Astrocyte of the spinal cord (primary cell): Measurements from ENCODE around the gene CDH5.

Source experiments
- DNase-seq: peaks from one replicate; pipeline ENCODE4 v3.0.0; 2011; ENCODE audit warnings: low read depth, low spot score
- H3K4me3 ChIP-seq: 2 replicates; pipeline ENCODE4 v1.5.1; 2011; ENCODE audit warnings: low read depth, mild to moderate bottlenecking, low read length, moderate library complexity
- in situ Hi-C: cut with HindIII; loops from 2 replicates; pipeline ENCODE4 v1.10.0; 2017; ENCODE audit warnings: low sequenced_read_pairs
- TF ChIP-seq, protein P1 (sequence below): IDR thresholded peaks from 2 replicates; pipeline ENCODE4 v1.5.1; 2012; ENCODE audit warnings: low read depth, mild to moderate bottlenecking, low read length, inconsistent platforms

CDH5 gene

DNA sequence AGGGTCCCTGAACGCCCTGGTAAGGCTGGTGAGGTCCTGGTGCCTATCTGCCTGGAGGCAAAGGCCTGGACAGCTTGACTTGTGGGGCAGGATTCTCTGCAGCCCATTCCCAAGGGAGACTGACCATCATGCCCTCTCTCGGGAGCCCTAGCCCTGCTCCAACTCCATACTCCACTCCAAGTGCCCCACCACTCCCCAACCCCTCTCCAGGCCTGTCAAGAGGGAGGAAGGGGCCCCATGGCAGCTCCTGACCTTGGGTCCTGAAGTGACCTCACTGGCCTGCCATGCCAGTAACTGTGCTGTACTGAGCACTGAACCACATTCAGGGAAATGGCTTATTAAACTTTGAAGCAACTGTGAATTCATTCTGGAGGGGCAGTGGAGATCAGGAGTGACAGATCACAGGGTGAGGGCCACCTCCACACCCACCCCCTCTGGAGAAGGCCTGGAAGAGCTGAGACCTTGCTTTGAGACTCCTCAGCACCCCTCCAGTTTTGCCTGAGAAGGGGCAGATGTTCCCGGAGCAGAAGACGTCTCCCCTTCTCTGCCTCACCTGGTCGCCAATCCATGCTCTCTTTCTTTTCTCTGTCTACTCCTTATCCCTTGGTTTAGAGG, 37.1 kb downstream of the CDH5 start:
- no peak for DNase-seq
- TF ChIP-seq, protein P1, sequence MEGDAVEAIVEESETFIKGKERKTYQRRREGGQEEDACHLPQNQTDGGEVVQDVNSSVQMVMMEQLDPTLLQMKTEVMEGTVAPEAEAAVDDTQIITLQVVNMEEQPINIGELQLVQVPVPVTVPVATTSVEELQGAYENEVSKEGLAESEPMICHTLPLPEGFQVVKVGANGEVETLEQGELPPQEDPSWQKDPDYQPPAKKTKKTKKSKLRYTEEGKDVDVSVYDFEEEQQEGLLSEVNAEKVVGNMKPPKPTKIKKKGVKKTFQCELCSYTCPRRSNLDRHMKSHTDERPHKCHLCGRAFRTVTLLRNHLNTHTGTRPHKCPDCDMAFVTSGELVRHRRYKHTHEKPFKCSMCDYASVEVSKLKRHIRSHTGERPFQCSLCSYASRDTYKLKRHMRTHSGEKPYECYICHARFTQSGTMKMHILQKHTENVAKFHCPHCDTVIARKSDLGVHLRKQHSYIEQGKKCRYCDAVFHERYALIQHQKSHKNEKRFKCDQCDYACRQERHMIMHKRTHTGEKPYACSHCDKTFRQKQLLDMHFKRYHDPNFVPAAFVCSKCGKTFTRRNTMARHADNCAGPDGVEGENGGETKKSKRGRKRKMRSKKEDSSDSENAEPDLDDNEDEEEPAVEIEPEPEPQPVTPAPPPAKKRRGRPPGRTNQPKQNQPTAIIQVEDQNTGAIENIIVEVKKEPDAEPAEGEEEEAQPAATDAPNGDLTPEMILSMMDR = no peak
- in situ Hi-C loops = no loop called here

GRCh38 chr16:66405057-66405783, 38.7 kb downstream of the CDH5 start:
- TF ChIP-seq, protein P1 = no peak
- in situ Hi-C loops = no loop called here
- no peak for DNase-seq
- H3K4me3 ChIP-seq = no peak overlapping the region

More for the DNA sequence above, 37.1 kb downstream of the CDH5 start:
- no peak overlapping the region for H3K4me3 ChIP-seq

GRCh38 chr16:66406534-66407221, 40.2 kb downstream of the CDH5 start:
- TF ChIP-seq, protein P1 = peak; percentile 71
- in situ Hi-C loops = no loop called here
- peak; percentile 61 for DNase-seq
- H3K4me3 ChIP-seq = peak overlapping the region; percentile 62

DNA sequence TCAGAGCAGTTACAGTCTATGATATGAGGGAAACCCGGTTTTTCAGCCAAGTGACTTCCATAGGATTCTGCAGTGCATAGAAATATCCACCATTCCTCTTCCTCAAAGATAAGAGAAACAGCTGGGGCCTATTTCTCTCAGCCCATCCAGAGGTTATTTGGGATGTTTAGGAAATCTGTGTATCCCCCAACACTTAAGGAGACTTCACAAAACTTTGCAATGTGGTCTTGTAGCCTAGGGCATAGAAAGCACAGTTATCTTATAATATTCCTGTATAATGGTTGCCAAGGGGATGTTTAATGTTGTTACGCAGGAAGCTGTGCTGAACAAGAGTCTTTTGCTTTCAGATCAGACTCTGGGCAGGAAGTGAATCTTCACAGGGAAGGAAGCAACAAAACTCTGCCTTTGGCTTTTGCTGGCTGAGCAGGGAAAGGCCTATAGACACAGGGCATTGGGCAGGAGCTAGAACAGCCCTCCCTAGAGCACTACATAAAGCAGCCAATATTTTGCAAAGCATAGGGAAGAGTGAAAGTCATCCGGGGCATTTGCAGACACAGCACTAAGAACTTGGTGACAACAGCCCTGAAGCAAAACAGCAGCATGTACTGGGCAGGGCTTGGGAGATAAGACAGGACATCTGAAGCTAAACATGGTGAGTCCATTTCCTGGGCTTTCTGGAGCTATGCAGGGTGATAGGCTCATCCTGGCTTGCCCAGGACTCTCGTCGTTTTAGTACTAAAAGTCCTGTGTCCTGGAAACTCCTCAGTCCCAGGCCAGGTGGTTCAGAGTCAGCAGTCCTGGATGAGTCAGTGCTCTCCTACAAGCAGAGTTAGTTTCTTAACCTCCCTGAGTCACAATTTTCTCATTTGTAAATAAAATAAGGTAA, 41.9 kb downstream of the CDH5 start:
- DNase-seq = peak; percentile 81
- in situ Hi-C loops = no loop called here
- peak overlapping the region; percentile 2 for H3K4me3 ChIP-seq

DNA sequence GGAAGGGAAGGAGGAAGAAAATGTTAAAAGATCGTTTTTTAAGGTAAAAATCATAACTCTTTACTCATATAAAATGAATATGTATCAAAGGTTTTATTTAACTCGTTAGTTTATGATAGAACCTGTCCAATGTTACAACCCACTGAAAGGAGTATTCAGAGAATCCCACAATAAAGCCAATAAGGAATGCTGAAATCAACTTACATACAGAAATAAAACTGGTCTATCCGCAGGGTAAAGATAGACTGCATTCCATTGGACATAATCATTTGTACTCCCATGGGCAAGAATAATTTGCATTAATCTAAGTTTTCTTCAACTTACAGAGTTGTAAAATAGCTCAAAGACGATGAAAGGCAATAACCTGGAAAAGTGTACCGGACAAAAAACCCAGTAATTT, 42.7 kb downstream of the CDH5 start:
- peak; percentile 80 for DNase-seq
- TF ChIP-seq, protein P1 = no peak
- in situ Hi-C loops = no loop called here
- H3K4me3 ChIP-seq = no peak overlapping the region

More for the DNA sequence above, 41.9 kb downstream of the CDH5 start:
- TF ChIP-seq, protein P1 = no peak

DNA sequence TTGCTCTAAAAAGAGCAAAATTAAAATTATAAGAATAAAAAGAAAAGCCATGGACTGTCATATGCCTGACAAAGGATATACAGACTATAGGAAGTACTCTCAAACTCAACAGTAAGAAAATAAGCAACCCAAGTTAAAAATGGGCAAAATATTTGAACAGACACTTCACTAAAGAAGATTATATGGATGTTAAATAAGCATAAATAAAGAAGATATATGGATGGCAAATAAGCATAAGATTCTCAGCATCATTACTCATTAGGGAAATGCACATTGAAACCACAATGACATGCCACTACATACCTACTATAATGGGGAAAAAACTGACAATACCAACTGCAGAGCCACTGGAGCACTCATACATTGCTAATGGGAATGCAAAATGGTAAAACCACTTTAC, 45.7 kb downstream of the CDH5 start:
- in situ Hi-C loops = no loop called here
- TF ChIP-seq, protein P1 = no peak

More for the DNA sequence above, 45.7 kb downstream of the CDH5 start:
- no peak for DNase-seq
- H3K4me3 ChIP-seq = no peak overlapping the region
